Body of pancreas (tissue), 4 donors: Measurements from ENCODE around the gene SMLR1.

Experiments
- POLR2A ChIP-seq, 3 donors: fragments of 450-650 bp; IDR thresholded peaks; one replicate each; pipeline ENCODE4 v1.6.1; 2016; ENCODE audit warnings: antibody characterized with exemption in 3 of 3, mild to moderate bottlenecking in 2 of 3
- TF ChIP-seq, protein P1 (sequence below), 7 experiments: fragments of 450-650 bp in 4 of 7; fragments of 200-600 bp in 3 of 7; sonication (generic) in 3 of 7; IDR thresholded peaks; one replicate each; pipeline ENCODE4 v1.5.1; 2016 to 2019; ENCODE audit warnings: antibody characterized with exemption in 7 of 7

DNA sequence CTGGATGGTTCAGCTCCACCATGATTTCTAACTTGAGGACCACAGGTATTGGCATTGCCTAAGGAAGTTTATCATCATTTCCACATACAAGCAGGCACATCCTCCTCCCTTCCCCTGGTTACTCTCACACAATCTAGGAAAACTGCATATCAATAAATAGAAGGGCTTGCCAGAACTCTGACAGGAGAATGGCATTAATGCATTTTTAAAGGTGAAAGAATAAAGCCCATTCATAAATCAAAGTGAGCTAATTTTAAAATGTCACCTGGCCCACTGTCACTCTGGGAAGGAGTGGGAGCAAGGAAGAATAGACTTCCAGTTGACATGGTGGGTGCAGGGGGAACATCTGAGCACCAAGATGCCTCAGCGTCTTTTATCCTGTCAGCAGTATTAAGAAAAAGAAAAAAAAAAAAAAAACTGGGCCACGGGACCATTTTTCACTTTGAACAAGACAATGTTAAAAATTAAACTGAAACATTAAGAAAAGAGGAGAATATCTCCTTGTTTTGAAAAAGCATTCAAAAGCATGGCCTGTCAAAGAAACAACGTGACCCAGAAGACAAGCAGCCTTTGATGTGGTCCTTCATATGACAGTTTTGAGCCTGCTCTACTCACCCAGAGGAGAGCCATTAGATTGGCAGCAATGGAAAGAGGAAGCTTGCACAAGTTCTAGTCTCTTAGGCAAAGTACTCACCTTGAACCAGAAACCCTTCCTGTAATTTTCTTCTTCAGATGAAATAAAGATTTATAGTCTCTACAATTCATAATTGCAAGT is 39.3 kb upstream of the SMLR1 start:
- no peak for TF ChIP-seq POLR2A (IDR thresholded peaks at IDR 0.05)
- TF ChIP-seq, protein P1, sequence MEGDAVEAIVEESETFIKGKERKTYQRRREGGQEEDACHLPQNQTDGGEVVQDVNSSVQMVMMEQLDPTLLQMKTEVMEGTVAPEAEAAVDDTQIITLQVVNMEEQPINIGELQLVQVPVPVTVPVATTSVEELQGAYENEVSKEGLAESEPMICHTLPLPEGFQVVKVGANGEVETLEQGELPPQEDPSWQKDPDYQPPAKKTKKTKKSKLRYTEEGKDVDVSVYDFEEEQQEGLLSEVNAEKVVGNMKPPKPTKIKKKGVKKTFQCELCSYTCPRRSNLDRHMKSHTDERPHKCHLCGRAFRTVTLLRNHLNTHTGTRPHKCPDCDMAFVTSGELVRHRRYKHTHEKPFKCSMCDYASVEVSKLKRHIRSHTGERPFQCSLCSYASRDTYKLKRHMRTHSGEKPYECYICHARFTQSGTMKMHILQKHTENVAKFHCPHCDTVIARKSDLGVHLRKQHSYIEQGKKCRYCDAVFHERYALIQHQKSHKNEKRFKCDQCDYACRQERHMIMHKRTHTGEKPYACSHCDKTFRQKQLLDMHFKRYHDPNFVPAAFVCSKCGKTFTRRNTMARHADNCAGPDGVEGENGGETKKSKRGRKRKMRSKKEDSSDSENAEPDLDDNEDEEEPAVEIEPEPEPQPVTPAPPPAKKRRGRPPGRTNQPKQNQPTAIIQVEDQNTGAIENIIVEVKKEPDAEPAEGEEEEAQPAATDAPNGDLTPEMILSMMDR (IDR thresholded peaks at IDR 0.05) = no peak
